Mesendoderm (in vitro differentiated cells): ENCODE results near the gene MYLK4.

Source experiments
- DNase-seq: peaks from one replicate; pipeline ENCODE4 v3.0.0; 2013
- H2AK5ac ChIP-seq: 2 replicates; pipeline ENCODE4 v1.6.1; 2013; ENCODE audit warnings: low read length, inconsistent platforms
- H2BK120ac ChIP-seq: 2 replicates; pipeline ENCODE4 v1.6.1; 2013; ENCODE audit warnings: low read depth, mild to moderate bottlenecking, low read length, moderate library complexity, mixed read lengths
- H2BK15ac ChIP-seq: replicated peaks from 2 replicates; pipeline ENCODE4 v1.6.1; 2013; ENCODE audit warnings: low read depth, mild to moderate bottlenecking, moderate library complexity
- H2BK5ac ChIP-seq: 2 replicates; pipeline ENCODE4 v1.6.1; 2013; ENCODE audit warnings: low read length, inconsistent platforms
- H3K18ac ChIP-seq: 2 replicates; pipeline ENCODE4 v1.6.1; 2013; ENCODE audit warnings: mild to moderate bottlenecking, low read length, mixed read lengths
- H3K23ac ChIP-seq: one replicate; pipeline ENCODE4 v1.6.1; 2013; ENCODE audit warnings: low read length
- H3K27ac ChIP-seq: 2 replicates; pipeline ENCODE4 v1.5.1; 2013; ENCODE audit warnings: low read depth, mild to moderate bottlenecking, inconsistent platforms, low read length, moderate library complexity
- H3K27me3 ChIP-seq: 2 replicates; pipeline ENCODE4 v1.6.1; 2013; ENCODE audit warnings: low read length, control low read depth, mild to moderate bottlenecking, inconsistent platforms; ENCODE audit not compliant: insufficient read depth, poor library complexity
- H3K36me3 ChIP-seq: 2 replicates; pipeline ENCODE4 v1.6.1; 2013; ENCODE audit warnings: low read length, inconsistent platforms; ENCODE audit not compliant: control insufficient read depth, insufficient read depth
- H3K4ac ChIP-seq: one replicate; pipeline ENCODE4 v1.6.1; 2013; ENCODE audit warnings: low read depth, mild to moderate bottlenecking, low read length, moderate library complexity
- H3K4me1 ChIP-seq: 2 replicates; pipeline ENCODE4 v1.6.1; 2013; ENCODE audit warnings: low read depth, low read length, inconsistent platforms; ENCODE audit not compliant: control insufficient read depth
- H3K4me2 ChIP-seq: 2 replicates; pipeline ENCODE4 v1.6.1; 2013; ENCODE audit warnings: low read length
- H3K4me3 ChIP-seq: 2 replicates; pipeline ENCODE4 v1.5.1; 2013; ENCODE audit warnings: mild to moderate bottlenecking, low read length
- H3K56ac ChIP-seq: one replicate; pipeline ENCODE4 v1.6.1; 2013; ENCODE audit warnings: low read length
- H3K79me1 ChIP-seq: 2 replicates; pipeline ENCODE4 v1.6.1; 2013; ENCODE audit warnings: low read length, inconsistent platforms
- H3K79me2 ChIP-seq: 2 replicates; pipeline ENCODE4 v1.6.1; 2013; ENCODE audit warnings: mild to moderate bottlenecking, low read length; ENCODE audit not compliant: control insufficient read depth, insufficient read depth
- H3K9ac ChIP-seq: 2 replicates; pipeline ENCODE4 v1.6.1; 2013; ENCODE audit warnings: low read length, inconsistent platforms
- H4K5ac ChIP-seq: one replicate; pipeline ENCODE4 v1.6.1; 2013; ENCODE audit warnings: low read length
- H4K8ac ChIP-seq: one replicate; pipeline ENCODE4 v1.6.1; 2013; ENCODE audit warnings: low read depth, mild to moderate bottlenecking, control low read depth, low read length, moderate library complexity
- WGBS: extraction: QIAGEN DNeasy Blood & Tissue Kit; methylation state at CpG from one replicate; pipeline ENCODE4 v1.1.7; 2013; ENCODE audit warnings: low lambda C conversion rate, missing lambda C conversion rate; ENCODE audit not compliant: insufficient coverage; ENCODE audit errors: extremely low coverage; 5-methylcytosine and 5-hydroxymethylcytosine counted together

The MYLK4 gene

DNA sequence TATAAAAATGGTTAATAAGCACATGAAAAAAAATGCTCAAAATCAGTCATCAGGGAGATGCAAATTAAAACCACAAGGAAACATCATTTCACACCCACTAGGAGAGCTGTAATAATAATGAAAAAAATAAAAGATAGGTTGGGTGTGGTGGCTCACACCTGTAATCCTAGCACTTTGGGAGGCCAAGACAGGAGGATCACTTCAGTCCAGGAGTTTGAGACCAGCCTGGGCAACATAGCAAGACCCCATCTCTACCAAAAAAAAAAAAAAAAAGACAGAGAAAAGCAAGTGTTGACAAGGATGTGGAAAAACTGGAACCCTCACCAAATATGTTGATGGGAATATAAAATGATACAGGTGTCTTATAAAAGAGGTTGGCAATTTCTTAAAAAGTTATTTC lies 3.0 kb upstream of the MYLK4 start:
- no peaks in the 10 kb centered on the region for H3K36me3 ChIP-seq
- no peak overlapping the region for H3K4me2 ChIP-seq
- DNase-seq = no peak
- no peak overlapping the region for H3K27ac ChIP-seq
- H3K18ac ChIP-seq = no peak overlapping the region
- H3K4me3 ChIP-seq = no peak overlapping the region
- no peak overlapping the region for H4K8ac ChIP-seq
- no peaks in the 10 kb centered on the region for H3K27me3 ChIP-seq
- H2BK15ac ChIP-seq = no peak overlapping the region
- H3K79me2 ChIP-seq = no peaks in the 10 kb centered on the region
- H3K9ac ChIP-seq = no peak overlapping the region
- H3K4ac ChIP-seq = no peak overlapping the region
- H3K56ac ChIP-seq = no peak overlapping the region
- no peak overlapping the region for H2BK120ac ChIP-seq
- H4K5ac ChIP-seq = no peak overlapping the region
- no peak overlapping the region for H2AK5ac ChIP-seq
- no peaks in the 10 kb centered on the region for H3K79me1 ChIP-seq
- no peak overlapping the region for H3K23ac ChIP-seq
- no peaks in the 10 kb centered on the region for H3K4me1 ChIP-seq
- no peak overlapping the region for H2BK5ac ChIP-seq

DNA sequence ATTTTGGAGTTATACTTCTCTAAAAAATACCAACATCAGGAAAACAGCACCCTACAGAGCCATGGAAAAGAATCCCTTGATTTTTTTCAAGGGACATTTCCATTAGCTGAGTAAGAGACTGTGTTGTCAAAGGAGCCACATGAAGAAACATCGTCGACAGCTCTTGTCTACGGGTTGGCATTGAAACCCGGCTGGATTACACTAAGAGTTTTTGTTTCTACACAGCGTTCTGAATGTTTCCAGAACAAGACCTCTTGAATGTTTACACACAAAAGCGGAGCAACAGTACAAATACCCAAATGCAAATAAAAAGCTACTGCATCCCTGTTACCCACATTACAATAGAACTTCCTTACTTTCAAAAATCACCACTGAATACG lies 2.4 kb upstream of the MYLK4 start:
- H3K4me1 ChIP-seq = no peaks in the 10 kb centered on the region
- no peak for DNase-seq
- H3K4ac ChIP-seq = no peak overlapping the region
- H3K79me2 ChIP-seq = no peaks in the 10 kb centered on the region
- H2BK15ac ChIP-seq = no peak overlapping the region
- H3K9ac ChIP-seq = no peak overlapping the region
- no peak overlapping the region for H2BK5ac ChIP-seq
- no peak overlapping the region for H3K56ac ChIP-seq
- no peaks in the 10 kb centered on the region for H3K36me3 ChIP-seq
- H2AK5ac ChIP-seq = no peak overlapping the region
- no CpG with 5 or more reads among the region's 7 CpGs for WGBS
- no peak overlapping the region for H3K18ac ChIP-seq
- H3K79me1 ChIP-seq = no peaks in the 10 kb centered on the region
- no peak overlapping the region for H4K5ac ChIP-seq
- H3K27ac ChIP-seq = no peak overlapping the region
- no peak overlapping the region for H3K4me2 ChIP-seq
- H2BK120ac ChIP-seq = no peak overlapping the region
- no peak overlapping the region for H3K4me3 ChIP-seq
- H3K27me3 ChIP-seq = no peaks in the 10 kb centered on the region
- H3K23ac ChIP-seq = no peak overlapping the region
- no peak overlapping the region for H4K8ac ChIP-seq

DNA sequence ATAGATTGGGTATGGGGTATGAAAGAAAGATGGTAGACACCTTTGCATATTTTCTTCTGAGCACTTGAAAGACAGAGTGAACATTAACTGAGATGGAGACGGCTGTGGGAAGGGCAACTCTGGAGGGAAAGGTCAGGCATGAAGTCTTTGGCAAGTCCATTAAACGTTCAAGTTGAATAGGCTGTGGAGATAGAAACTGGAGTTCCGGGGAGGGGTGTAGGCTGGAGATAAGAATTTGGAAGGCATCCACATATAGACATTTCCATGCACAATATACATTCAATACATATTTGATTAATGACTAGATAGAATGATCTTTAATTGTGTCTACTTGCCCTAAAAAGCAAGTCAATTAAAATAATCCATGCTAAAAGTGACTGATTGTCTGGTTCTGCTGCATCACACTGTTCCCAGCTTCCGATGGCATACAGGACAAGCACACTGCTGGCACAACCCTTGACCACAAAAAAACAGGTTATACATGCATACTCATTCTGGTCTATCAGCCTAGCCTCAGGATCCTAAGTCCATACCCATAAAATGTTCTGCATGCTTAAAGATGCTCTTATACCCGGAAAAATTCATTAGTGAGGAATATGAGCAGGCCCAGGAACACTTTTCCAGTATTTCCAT lies 1.9 kb upstream of the MYLK4 start:
- H3K4me3 ChIP-seq = no peak overlapping the region
- WGBS = no CpG with 5 or more reads among the region's 5 CpGs
- no peak overlapping the region for H3K27ac ChIP-seq
- H3K4me1 ChIP-seq = no peaks in the 10 kb centered on the region
- no peak overlapping the region for H4K8ac ChIP-seq
- H2BK5ac ChIP-seq = no peak overlapping the region
- H3K4me2 ChIP-seq = no peak overlapping the region
- H2BK120ac ChIP-seq = no peak overlapping the region
- no peaks in the 10 kb centered on the region for H3K27me3 ChIP-seq
- no peak overlapping the region for H4K5ac ChIP-seq
- H3K18ac ChIP-seq = no peak overlapping the region
- H3K4ac ChIP-seq = no peak overlapping the region
- H3K79me2 ChIP-seq = no peaks in the 10 kb centered on the region
- no peak overlapping the region for H3K9ac ChIP-seq
- no peak overlapping the region for H3K23ac ChIP-seq
- DNase-seq = no peak
- no peak overlapping the region for H2AK5ac ChIP-seq
- H2BK15ac ChIP-seq = no peak overlapping the region
- H3K56ac ChIP-seq = no peak overlapping the region
- no peaks in the 10 kb centered on the region for H3K79me1 ChIP-seq
- no peaks in the 10 kb centered on the region for H3K36me3 ChIP-seq

DNA sequence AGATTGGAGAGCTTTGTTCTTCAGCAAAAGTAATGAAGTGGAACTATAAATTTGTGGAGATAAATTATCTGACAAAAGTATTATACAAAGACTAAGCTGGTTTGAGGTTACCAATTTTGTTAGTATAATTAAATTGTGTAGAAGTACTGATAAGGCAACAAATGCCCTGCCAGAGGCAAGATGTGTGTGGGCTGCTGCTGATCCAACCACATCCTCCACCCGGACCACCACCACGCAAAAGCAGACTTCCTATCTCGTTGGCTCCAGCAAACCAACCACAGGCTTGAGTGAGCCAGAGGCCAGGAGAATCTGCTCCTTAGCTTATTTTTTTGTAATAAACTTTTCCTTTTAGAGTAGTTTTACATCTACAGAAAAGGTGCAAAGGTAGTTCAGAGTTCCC lies 1.1 kb upstream of the MYLK4 start:
- H3K4me3 ChIP-seq = no peak overlapping the region
- no peak overlapping the region for H4K8ac ChIP-seq
- H2AK5ac ChIP-seq = no peak overlapping the region
- H3K27ac ChIP-seq = no peak overlapping the region
- no peak overlapping the region for H3K23ac ChIP-seq
- H3K79me1 ChIP-seq = no peaks in the 10 kb centered on the region
- no CpG with 5 or more reads among the region's 3 CpGs for WGBS
- H3K9ac ChIP-seq = no peak overlapping the region
- H3K27me3 ChIP-seq = no peaks in the 10 kb centered on the region
- no peak for DNase-seq
- no peak overlapping the region for H2BK120ac ChIP-seq
- no peaks in the 10 kb centered on the region for H3K4me1 ChIP-seq
- no peak overlapping the region for H2BK15ac ChIP-seq
- H3K36me3 ChIP-seq = no peaks in the 10 kb centered on the region
- H3K4me2 ChIP-seq = no peak overlapping the region
- no peaks in the 10 kb centered on the region for H3K79me2 ChIP-seq
- no peak overlapping the region for H4K5ac ChIP-seq
- H3K56ac ChIP-seq = no peak overlapping the region
- no peak overlapping the region for H2BK5ac ChIP-seq
- no peak overlapping the region for H3K4ac ChIP-seq
- H3K18ac ChIP-seq = no peak overlapping the region

DNA sequence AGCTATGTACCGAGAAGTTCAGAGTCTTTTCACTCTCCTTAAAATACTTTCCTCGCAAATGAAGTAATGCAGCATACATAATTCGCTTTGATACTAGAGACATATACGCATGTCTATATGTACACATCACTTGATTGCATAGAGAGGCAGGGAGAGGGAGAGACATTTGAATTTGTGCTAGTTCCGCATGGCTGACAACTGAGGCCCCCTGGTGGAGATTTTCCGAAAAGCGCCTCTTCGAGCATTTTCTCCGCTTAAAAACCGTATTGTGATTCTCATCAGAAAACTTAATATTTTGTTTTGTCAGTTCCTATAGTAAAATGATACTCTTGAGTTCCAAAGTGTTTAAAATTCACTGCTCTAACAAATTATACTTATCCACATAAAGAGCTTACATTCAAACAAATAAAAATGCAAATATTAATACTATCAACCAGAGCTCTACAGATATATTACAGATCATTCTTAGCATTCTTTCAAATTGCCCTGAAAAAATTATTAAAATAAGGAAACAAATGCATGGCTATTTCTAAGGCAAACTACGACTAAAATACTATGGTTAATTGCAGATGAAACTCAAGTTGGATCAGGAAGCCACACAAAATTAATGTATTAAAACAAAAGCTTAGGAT lies 637 bp downstream of the MYLK4 start:
- no peak overlapping the region for H3K9ac ChIP-seq
- H3K36me3 ChIP-seq = no peaks in the 10 kb centered on the region
- H4K8ac ChIP-seq = no peak overlapping the region
- peaks cover 2% of the 10 kb centered on the region for H3K4me1 ChIP-seq
- no peak overlapping the region for H3K4ac ChIP-seq
- H3K4me2 ChIP-seq = no peak overlapping the region
- no CpG with 5 or more reads among the region's 11 CpGs for WGBS
- no peaks in the 10 kb centered on the region for H3K79me1 ChIP-seq
- H3K27ac ChIP-seq = no peak overlapping the region
- peak; percentile 49 for DNase-seq
- no peak overlapping the region for H2AK5ac ChIP-seq
- H3K56ac ChIP-seq = no peak overlapping the region
- no peak overlapping the region for H2BK15ac ChIP-seq
- H2BK5ac ChIP-seq = no peak overlapping the region
- no peaks in the 10 kb centered on the region for H3K79me2 ChIP-seq
- H3K4me3 ChIP-seq = no peak overlapping the region
- no peaks in the 10 kb centered on the region for H3K27me3 ChIP-seq
- no peak overlapping the region for H3K23ac ChIP-seq
- H2BK120ac ChIP-seq = no peak overlapping the region
- H4K5ac ChIP-seq = no peak overlapping the region
- H3K18ac ChIP-seq = no peak overlapping the region

DNA sequence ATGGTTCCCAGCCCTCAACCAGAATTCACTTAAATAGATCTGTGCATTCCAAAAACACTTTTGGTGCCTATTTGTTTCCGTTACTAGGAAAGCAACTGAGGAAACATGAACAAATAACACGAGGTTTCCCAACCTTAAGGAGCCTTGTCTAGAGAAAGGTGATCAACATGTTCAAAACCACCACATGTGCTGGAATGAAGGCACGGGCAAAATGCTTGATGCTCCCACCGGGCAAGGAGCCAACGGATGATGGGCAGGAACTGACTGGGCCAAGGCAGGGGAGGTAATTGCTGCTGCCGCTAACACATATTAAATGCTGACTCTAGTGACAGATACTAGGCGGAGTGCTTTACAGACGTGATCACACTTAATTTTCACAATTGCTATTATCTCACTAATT lies 2.5 kb downstream of the MYLK4 start:
- no peak overlapping the region for H3K18ac ChIP-seq
- no peak overlapping the region for H4K5ac ChIP-seq
- no peak overlapping the region for H3K4me3 ChIP-seq
- H3K27me3 ChIP-seq = no peaks in the 10 kb centered on the region
- no peaks in the 10 kb centered on the region for H3K36me3 ChIP-seq
- H3K27ac ChIP-seq = no peak overlapping the region
- no peak overlapping the region for H3K4ac ChIP-seq
- no peak overlapping the region for H2BK15ac ChIP-seq
- H3K79me1 ChIP-seq = no peaks in the 10 kb centered on the region
- H3K56ac ChIP-seq = no peak overlapping the region
- H2BK5ac ChIP-seq = no peak overlapping the region
- H3K79me2 ChIP-seq = no peaks in the 10 kb centered on the region
- no peak overlapping the region for H3K4me2 ChIP-seq
- no peak overlapping the region for H3K9ac ChIP-seq
- WGBS = no CpG with 5 or more reads among the region's 8 CpGs
- H4K8ac ChIP-seq = no peak overlapping the region
- H2BK120ac ChIP-seq = no peak overlapping the region
- no peak overlapping the region for H3K23ac ChIP-seq
- H2AK5ac ChIP-seq = no peak overlapping the region
- H3K4me1 ChIP-seq = peaks cover 2% of the 10 kb centered on the region
- DNase-seq = no peak
